B cell (primary cell): ENCODE results near the gene NOXO1.

Source experiments
- EZH2 ChIP-seq: IDR thresholded peaks from 2 replicates; pipeline ENCODE4 v1.6.1; 2012; ENCODE audit warnings: borderline replicate concordance, low read depth, mild to moderate bottlenecking, moderate library complexity, low read length; ENCODE audit not compliant: insufficient read depth, poor library complexity, severe bottlenecking
- TF ChIP-seq, protein P1 (sequence below): fragments of 200-600 bp; IDR thresholded peaks from one replicate; pipeline ENCODE4 v1.8.0; 2022; ENCODE audit warnings: antibody characterized with exemption, mild to moderate bottlenecking

DNA sequence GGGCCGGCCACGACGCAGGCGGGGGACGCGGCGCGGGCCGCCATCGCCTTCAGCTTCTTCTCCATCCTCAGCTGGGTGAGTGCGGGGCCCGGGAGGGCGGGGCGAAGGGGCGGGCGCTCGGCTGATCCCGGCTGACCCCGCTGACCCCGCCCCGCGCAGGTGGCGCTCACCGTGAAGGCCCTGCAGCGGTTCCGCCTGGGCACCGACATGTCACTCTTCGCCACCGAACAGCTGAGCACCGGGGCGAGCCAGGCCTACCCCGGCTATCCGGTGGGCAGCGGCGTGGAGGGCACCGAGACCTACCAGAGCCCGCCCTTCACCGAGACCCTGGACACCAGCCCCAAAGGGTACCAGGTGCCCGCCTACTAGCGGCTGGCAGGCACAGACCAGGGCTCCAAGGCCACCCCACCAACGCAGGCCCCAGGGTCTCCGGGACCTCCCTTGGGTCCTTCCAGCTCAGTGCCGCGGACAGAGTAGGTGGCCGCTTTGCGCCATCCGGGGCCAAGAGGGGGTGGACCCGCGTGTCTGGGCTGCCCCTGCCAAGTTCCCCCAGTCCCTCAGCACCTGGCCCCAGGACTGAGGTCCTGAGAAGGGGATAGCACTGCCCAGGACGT, 11.5 kb upstream of the NOXO1 start:
- TF ChIP-seq, protein P1, sequence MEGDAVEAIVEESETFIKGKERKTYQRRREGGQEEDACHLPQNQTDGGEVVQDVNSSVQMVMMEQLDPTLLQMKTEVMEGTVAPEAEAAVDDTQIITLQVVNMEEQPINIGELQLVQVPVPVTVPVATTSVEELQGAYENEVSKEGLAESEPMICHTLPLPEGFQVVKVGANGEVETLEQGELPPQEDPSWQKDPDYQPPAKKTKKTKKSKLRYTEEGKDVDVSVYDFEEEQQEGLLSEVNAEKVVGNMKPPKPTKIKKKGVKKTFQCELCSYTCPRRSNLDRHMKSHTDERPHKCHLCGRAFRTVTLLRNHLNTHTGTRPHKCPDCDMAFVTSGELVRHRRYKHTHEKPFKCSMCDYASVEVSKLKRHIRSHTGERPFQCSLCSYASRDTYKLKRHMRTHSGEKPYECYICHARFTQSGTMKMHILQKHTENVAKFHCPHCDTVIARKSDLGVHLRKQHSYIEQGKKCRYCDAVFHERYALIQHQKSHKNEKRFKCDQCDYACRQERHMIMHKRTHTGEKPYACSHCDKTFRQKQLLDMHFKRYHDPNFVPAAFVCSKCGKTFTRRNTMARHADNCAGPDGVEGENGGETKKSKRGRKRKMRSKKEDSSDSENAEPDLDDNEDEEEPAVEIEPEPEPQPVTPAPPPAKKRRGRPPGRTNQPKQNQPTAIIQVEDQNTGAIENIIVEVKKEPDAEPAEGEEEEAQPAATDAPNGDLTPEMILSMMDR, result no peak
- no peak for TF ChIP-seq EZH2
